ENCODE measurements around the gene LPAR3.

LPAR3 gene

DNA sequence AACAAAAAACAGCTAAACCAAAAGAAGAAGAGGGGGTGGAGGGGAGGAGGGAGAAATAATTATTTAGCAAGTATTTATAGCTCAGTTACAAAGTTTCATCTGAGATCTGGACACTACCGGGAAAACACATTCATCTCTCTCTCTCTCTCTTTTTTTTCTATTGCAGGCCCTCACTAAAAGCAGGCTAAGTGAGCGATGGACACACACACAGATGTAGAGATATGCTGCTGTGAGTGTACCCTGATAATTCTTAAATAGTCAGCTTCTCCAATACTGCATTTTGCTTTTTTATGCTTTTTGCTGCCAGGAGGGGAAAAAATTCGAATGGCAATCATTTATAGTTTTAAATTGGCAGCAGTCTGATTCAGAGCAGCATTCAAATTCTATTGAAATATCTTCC, 65.0 kb downstream of the LPAR3 start:
- no peak for DNase-seq (ENCODE audit: low read depth)

DNA sequence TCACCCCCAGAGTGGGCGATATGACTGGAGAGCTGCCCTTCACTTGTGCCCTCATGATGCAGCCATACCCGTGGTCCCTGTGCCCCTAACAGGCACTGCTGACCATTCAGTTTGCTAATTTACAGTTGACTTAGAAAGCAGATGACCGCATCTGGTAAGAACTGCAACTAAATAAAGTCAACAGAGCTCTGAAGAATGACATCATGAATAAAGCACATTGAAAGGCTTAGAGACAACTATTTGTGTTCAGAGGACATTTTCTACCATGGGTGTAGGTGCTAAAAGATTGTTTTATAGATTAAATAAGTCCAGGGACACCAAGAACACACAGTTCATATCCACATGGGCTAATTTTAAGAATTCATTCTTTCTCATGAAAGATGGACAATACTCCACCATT, 65.5 kb downstream of the LPAR3 start:
- no peak for DNase-seq (ENCODE audit: low read depth)

- no peak for DNase-seq (ENCODE audit: low read depth)
Measured at GRCh38 chr1:84825161-84825560, 67.8 kb downstream of the LPAR3 start.

DNA sequence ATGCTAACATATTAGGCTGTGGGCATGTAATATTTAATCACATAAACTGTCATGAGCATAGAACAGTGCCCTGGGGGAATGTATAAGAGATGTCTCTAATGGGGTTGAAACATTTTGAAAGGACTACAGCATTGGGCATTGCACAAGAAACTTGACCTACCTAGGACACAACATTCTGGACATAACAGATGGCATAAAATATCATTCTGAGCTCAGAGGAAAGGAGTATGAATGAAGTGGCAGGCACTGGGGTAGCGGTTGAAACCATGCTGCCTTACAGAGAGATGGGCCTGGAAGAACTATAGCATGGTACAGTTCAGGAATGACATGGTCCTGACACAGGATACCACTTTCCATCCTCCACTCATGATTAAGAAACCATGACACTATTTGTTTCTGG, 69.0 kb downstream of the LPAR3 start:
- no peak for DNase-seq (ENCODE audit: low read depth)

GRCh38 chr1:84823511-84823910, 69.5 kb downstream of the LPAR3 start:
- DNase-seq (ENCODE audit: low read depth) = no peak

- no peak for DNase-seq (ENCODE audit: low read depth)
Measured at GRCh38 chr1:84810343-84810742, 82.7 kb downstream of the LPAR3 start.

DNA sequence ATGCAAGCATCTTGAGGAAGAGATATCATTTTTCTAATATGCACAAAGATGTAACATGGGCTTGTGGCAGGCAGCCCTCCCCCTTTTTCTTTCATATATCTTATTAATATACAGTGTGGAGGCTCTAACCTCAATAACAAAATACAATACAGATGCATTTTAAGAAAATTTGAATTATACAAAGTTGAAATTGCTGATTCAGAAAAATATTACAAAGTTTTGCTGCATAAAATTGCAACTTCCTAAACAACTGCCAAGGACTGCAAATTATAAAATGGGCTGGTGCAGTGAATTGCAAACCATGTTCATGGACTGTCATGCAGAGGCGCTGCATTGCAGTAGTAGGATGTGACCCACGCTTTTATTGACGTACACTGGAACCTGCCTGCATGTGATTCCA, 84.0 kb downstream of the LPAR3 start:
- no peak for DNase-seq (ENCODE audit: low read depth)

GRCh38 chr1:84803604-84804003, 89.4 kb downstream of the LPAR3 start:
- DNase-seq (ENCODE audit: low read depth) = no peak

DNA sequence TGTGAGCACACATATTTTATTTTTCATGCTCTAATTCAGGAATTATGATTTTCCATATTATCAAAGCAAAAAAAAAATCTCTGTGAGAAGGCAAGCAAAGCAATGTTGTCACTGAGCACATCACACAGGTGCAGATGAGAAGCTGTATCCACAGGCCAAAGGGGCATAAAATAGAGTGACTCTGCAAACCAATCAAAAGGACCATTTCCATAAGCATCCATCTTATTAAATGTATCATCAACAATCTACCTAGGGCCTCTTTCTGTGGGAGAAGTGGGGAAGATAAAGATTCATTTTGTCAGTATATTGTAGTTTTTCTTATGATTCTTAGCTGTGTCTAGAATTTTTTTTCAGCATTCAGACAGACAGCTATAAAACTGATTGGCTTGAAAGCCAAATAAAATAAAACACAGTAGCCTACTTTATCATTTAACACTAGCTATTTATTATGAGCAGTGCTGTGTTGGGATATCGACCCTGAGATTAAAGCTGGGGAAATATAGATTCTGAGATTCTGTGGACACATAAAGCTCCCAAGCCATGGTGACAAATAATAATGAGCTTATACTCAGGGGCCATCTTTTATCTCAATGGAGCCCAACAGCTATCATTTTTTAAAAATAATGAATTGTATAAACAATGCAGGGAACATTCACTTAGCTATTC, 90.3 kb downstream of the LPAR3 start:
- DNase-seq (ENCODE audit: low read depth) = no peak

DNA sequence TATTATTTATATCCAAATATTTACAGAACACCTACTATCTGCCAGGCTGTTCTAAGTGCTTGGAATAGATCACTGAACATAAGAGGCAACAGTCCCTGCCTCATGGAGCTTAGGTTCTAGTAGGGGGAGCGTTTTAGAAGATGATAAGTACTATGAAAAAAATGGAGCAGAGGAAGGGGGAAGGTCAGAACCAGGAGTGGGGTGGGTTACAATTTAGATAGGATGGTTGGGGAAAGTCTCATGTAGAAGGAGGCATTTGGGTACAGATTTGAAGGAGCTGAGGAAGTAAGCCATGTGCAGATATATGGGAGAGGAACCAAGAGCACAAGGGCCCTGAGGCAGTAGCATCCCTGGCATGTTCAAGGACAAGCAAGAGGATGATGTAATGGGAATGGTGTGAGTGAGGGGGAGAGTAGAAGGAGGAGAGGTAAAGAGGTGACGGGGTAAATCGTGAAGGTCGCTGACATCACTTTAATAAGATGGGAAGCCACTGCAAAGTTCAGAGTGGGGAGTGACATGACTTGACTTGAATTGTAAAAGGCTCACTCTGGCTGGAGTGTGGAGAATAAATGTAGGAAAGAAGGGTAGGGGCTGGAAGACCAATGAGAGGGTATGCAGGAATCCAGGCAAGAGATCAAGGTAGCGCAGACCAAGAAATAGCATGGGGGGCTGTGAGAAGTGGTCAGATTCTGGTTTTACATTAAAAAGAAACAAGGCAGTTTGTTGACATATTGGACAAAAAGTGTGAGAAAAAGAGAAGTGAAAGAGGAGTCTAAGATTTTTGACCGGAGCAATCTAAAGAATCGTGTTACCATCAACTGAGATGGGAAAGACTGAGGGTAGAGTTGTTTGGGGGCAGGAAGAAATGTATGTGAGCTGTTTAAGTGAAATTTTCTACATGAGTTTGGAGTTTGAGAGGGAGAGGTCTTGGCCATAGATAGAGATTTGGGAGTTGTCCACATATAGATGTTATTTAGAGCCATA, 92.6 kb downstream of the LPAR3 start:
- no peak for DNase-seq (ENCODE audit: low read depth)

DNA sequence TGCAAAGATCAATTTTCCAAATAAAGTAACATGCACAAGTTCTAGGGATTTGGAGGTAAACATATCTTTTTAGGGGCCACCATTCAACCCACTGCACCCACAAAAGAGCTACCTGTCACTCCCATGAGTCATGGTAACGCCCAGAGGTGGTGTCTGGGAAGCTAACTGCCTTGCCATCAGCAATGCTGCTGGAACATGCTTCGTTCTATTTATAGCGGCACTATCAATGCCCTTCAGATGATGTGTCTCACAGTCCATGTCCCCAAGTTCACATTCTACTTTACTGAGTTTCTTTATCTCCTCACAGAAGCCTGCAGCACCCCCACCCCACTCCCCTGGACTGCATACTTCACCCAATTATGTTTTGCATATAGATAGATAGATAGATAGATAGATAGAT, 95.4 kb downstream of the LPAR3 start:
- DNase-seq (ENCODE audit: low read depth) = no peak

GRCh38 chr1:84795966-84796600, 96.9 kb downstream of the LPAR3 start:
- peak; percentile 5 for DNase-seq (ENCODE audit: low read depth)

DNA sequence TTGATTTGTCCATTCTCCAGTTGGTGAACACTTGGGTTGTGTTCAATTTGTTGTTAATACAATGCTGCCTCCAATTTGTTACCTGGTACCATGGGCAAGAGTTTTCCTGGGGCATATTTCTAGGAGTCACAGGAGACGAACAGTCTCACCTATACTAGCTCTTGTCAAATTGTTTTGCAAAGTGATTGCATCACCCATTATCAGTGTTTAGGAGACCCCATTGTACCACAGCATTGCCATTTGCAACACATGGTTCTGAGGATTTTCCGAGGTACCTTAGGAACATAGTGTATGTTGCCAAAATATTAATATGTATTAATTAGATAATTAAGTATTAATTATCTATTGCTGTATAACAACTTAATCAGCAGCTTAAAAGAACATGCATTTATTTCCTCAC, 97.8 kb downstream of the LPAR3 start:
- no peak for DNase-seq (ENCODE audit: low read depth)

DNA sequence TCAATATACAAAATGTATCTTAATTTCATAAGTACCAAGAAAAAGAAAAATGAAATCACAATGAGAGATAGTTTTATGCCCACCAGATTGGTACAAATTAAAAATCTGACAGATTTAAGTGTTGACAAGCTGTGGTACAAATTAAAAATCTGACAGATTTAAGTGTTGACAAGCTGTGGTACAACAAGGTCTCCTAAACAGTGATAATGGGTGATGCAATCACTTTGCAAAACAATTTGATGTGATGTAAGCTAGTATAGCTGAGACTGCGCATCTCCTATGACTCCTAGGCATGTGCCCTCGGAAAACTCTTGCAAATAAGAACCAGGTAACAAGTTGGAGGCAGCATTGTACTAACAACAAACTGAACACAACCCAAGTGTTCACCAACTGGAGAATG, 100.6 kb downstream of the LPAR3 start:
- no peak for DNase-seq (ENCODE audit: low read depth)

DNA sequence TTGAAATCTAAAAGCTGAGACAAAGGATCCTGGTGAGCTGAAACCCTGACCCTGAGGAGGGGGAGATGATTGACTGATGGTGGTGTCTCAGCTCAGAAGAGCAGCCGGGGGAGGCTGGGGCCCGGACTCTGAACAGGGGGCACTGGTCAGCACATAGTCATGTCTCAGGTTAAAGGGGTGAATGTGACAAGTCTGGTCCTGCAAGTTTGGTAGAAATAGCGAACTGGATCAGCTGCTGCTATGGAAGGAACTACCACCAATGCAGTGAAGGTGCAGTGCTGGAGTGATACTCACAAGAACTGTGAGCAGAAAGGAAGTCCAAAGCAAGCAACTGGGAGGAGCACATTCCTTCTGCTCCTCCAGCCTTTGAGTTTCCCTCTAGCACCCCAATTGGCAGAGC, 104.0 kb downstream of the LPAR3 start:
- DNase-seq (ENCODE audit: low read depth) = no peak

- DNase-seq (ENCODE audit: low read depth) = no peak
Measured at GRCh38 chr1:84785271-84786036, 107.6 kb downstream of the LPAR3 start.

GRCh38 chr1:84782881-84783280, 110.1 kb downstream of the LPAR3 start:
- DNase-seq (ENCODE audit: low read depth) = no peak

GRCh38 chr1:84781946-84782771, 110.8 kb downstream of the LPAR3 start:
- DNase-seq (ENCODE audit: low read depth) = peak; percentile 41

DNA sequence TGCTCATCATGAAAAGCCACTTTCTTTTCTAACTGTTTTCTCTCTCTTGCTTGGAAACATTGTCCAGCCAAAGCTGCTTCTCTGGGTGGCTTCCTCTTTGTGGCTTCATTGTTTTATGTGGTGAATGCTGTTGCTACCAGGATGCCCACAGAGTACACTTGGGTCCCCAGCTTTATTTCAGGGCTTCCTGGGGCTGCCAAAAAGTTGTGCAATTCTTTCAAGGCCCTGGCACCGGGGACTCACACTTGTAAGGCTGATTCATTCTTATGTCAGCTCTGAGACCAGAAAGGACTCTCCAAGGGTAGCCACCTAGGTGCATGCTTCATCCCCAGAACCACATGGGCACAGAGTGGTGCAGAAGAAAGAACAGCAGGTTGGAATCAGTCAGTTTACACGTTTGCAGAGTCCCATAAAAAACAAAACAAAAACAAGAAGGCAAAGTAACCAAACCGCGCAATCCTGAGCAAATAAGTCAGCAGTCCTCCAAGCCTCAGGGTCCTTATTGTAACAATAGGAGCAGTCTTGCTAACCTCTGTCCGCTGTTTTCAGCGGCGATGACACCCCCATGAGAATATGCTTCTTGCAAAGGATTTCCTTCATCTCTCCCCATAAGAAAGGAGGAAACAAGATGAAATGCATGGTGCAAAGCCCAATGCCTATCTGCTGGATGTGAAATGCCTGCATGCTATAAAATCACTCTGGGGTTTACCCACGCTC, 112.8 kb downstream of the LPAR3 start:
- peak; percentile 13 for DNase-seq (ENCODE audit: low read depth)

DNA sequence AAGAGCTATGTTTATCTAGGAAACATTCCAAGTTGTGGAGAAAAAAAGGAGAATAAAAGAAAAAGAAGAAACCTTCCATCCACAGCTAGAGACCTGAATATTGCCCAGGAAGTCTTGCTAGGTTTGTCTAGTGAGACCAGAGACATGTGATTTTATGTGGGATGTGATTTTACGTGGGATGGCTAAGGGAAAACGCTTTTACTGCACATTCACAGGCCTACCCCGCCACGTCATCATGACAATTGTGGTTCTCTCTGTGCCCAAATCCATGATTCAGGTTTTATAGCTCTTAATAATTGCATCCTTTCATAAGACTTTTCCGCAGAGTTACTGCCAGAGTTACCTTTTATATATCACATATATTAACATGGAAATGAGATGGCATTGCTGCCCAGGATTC, 116.4 kb downstream of the LPAR3 start:
- peak; percentile 30 for DNase-seq (ENCODE audit: low read depth)

- DNase-seq (ENCODE audit: low read depth) = no peak
Measured at GRCh38 chr1:84775535-84775920, 117.5 kb downstream of the LPAR3 start.
